Renal cortex interstitium (tissue), 11 donors: ENCODE results near the gene ARHGEF37. TPM values are rescaled to one million over a fixed set of nuclear protein-coding genes. Genes with fewer than 3 reads are reported as not detected.

ENCODE experiments used
- DNase-seq, 11 donors: peaks; one replicate each; pipeline ENCODE4 v3.0.0-alpha.2; 2013; ENCODE audit warnings: low read depth in 9 of 11, low spot score in 4 of 11; ENCODE audit errors: extremely low read depth in 1 of 11
- polyA plus RNA-seq, 3 donors: library from polyadenylated mRNA; unstranded; fragments of 120-200 nt; gene quantifications; one replicate each; pipeline ENCODE4 v1.2.1, GENCODE V29; 2013; ENCODE audit not compliant: insufficient read length in 3 of 3

ARHGEF37 gene
- polyA plus RNA-seq, 3 donors, result 4.3 to 7.7 (median 4.3) TPM

GRCh38 chr5:149552553-149553160, 28.6 kb upstream of the ARHGEF37 start:
- no peak for DNase-seq

- no peak for DNase-seq
Observed at GRCh38 chr5:149559706-149560105, 21.6 kb upstream of the ARHGEF37 start.

- DNase-seq, result no peak
Observed at GRCh38 chr5:149561848-149562247, 19.4 kb upstream of the ARHGEF37 start.

GRCh38 chr5:149563466-149563865, 17.8 kb upstream of the ARHGEF37 start:
- no peak for DNase-seq

- peak in 1 of 11 donors; percentile 69 for DNase-seq
Observed at GRCh38 chr5:149564542-149565140, 16.7 kb upstream of the ARHGEF37 start.

- no peak for DNase-seq
Observed at GRCh38 chr5:149567226-149567625, 14.1 kb upstream of the ARHGEF37 start.

GRCh38 chr5:149572170-149572569, 9.1 kb upstream of the ARHGEF37 start:
- no peak for DNase-seq

- no peak for DNase-seq
Observed at GRCh38 chr5:149572576-149573231, 8.6 kb upstream of the ARHGEF37 start.

GRCh38 chr5:149575131-149575530, 6.2 kb upstream of the ARHGEF37 start:
- no peak for DNase-seq

- DNase-seq, result no peak
Observed at GRCh38 chr5:149576021-149576420, 5.3 kb upstream of the ARHGEF37 start.

GRCh38 chr5:149578896-149579295, 2.4 kb upstream of the ARHGEF37 start:
- no peak for DNase-seq

GRCh38 chr5:149580808-149581191, 498 bp upstream of the ARHGEF37 start:
- no peak for DNase-seq

GRCh38 chr5:149581931-149582768, 852 bp downstream of the ARHGEF37 start:
- DNase-seq, result no peak

- no peak for DNase-seq
Observed at GRCh38 chr5:149583394-149583793, 2.1 kb downstream of the ARHGEF37 start.

GRCh38 chr5:149584121-149584520, 2.8 kb downstream of the ARHGEF37 start:
- DNase-seq, result no peak

- DNase-seq, result no peak
Observed at GRCh38 chr5:149585910-149586309, 4.6 kb downstream of the ARHGEF37 start.

- DNase-seq, result no peak
Observed at GRCh38 chr5:149586708-149587318, 5.5 kb downstream of the ARHGEF37 start.

- DNase-seq, result no peak
Observed at GRCh38 chr5:149588936-149589335, 7.6 kb downstream of the ARHGEF37 start.

GRCh38 chr5:149593370-149593769, 12.1 kb downstream of the ARHGEF37 start:
- no peak for DNase-seq
